WTC11 (cell line): ENCODE data around the gene IFNK. TPM values are rescaled to one million over a fixed set of nuclear protein-coding genes. Genes with fewer than 3 reads are reported as not detected.

Experiments
- CBFB ChIP-seq: sonication (generic); formaldehyde crosslinking; IDR thresholded peaks from 2 replicates; pipeline ENCODE4 v1.8.1; 2022; ENCODE audit warnings: mild to moderate bottlenecking, low read depth, missing genetic modification reagents
- ELF4 ChIP-seq: sonication (generic); formaldehyde crosslinking; IDR thresholded peaks from 2 replicates; pipeline ENCODE4 v1.8.1; 2022; ENCODE audit warnings: low read depth, mild to moderate bottlenecking, moderate library complexity, missing genetic modification reagents
- ESRRA ChIP-seq: sonication (generic); formaldehyde crosslinking; IDR thresholded peaks from 2 replicates; pipeline ENCODE4 v1.8.1; 2022; ENCODE audit warnings: mild to moderate bottlenecking, missing genetic modification reagents, borderline replicate concordance
- FOXK1 ChIP-seq: sonication (generic); formaldehyde crosslinking; IDR thresholded peaks from 2 replicates; pipeline ENCODE4 v1.8.0; 2022; ENCODE audit warnings: mild to moderate bottlenecking, moderate library complexity, missing genetic modification reagents
- NFE2L1 ChIP-seq: sonication (generic); formaldehyde crosslinking; IDR thresholded peaks from 2 replicates; pipeline ENCODE4 v1.8.1; 2023; ENCODE audit warnings: missing genetic modification reagents
- OVOL2 ChIP-seq: fragments of 250-450 bp; sonication (Bioruptor Pico); IDR thresholded peaks from 2 replicates; pipeline ENCODE4 v1.9.0; 2021; ENCODE audit warnings: mild to moderate bottlenecking, borderline replicate concordance
- RELA ChIP-seq: sonication (generic); formaldehyde crosslinking; IDR thresholded peaks from 2 replicates; pipeline ENCODE4 v1.8.1; 2022; ENCODE audit warnings: missing genetic modification reagents, mild to moderate bottlenecking, borderline replicate concordance
- SP1 ChIP-seq: sonication (generic); formaldehyde crosslinking; conservative IDR thresholded peaks from 2 replicates; pipeline ENCODE4 v1.8.1; 2022; ENCODE audit warnings: missing genetic modification reagents
- TEAD1 ChIP-seq: sonication (generic); formaldehyde crosslinking; IDR thresholded peaks from 2 replicates; pipeline ENCODE4 v1.8.0; 2022; ENCODE audit warnings: mild to moderate bottlenecking, missing genetic modification reagents
- TEAD4 ChIP-seq: sonication (generic); formaldehyde crosslinking; IDR thresholded peaks from 2 replicates; pipeline ENCODE4 v1.8.0; 2022; ENCODE audit warnings: mild to moderate bottlenecking, missing genetic modification reagents
- ZBTB21 ChIP-seq: sonication (generic); formaldehyde crosslinking; IDR thresholded peaks from 2 replicates; pipeline ENCODE4 v1.8.1; 2023; ENCODE audit warnings: mild to moderate bottlenecking, missing genetic modification reagents, borderline replicate concordance
- ZNF232 ChIP-seq: sonication (generic); formaldehyde crosslinking; IDR thresholded peaks from 2 replicates; pipeline ENCODE4 v1.8.0; 2022; ENCODE audit warnings: mild to moderate bottlenecking, missing genetic modification reagents
- total RNA-seq: library from RNA; stranded (reverse); gene quantifications from 3 replicates; pipeline ENCODE4 v1.2.3, GENCODE V29; 2021
- TF ChIP-seq, protein P1 (sequence below): sonication (generic); formaldehyde crosslinking; IDR thresholded peaks from 2 replicates; pipeline ENCODE4 v1.8.1; 2023; ENCODE audit warnings: mild to moderate bottlenecking, moderate library complexity, missing genetic modification reagents
- TF ChIP-seq, protein P2 (sequence below): sonication (generic); formaldehyde crosslinking; IDR thresholded peaks from 2 replicates; pipeline ENCODE4 v1.8.1; 2023; ENCODE audit warnings: mild to moderate bottlenecking, missing genetic modification reagents, borderline replicate concordance
- TF ChIP-seq, protein P3 (sequence below): sonication (generic); formaldehyde crosslinking; IDR thresholded peaks from 2 replicates; pipeline ENCODE4 v1.8.1; 2022; ENCODE audit warnings: low read depth, missing genetic modification reagents, borderline replicate concordance
- TF ChIP-seq, protein P4 (sequence below): sonication (generic); formaldehyde crosslinking; IDR thresholded peaks from 2 replicates; pipeline ENCODE4 v1.8.0; 2022; ENCODE audit warnings: mild to moderate bottlenecking, missing genetic modification reagents
- TF ChIP-seq, protein P5 (sequence below): sonication (generic); formaldehyde crosslinking; conservative IDR thresholded peaks from 2 replicates; pipeline ENCODE4 v1.8.1; 2023; ENCODE audit warnings: mild to moderate bottlenecking, low read depth, missing genetic modification reagents, moderate library complexity
- TF ChIP-seq, protein P6 (sequence below): sonication (generic); formaldehyde crosslinking; IDR thresholded peaks from 2 replicates; pipeline ENCODE4 v1.8.0; 2022; ENCODE audit warnings: mild to moderate bottlenecking, missing genetic modification reagents
- TF ChIP-seq, protein P7 (sequence below): fragments of 250-450 bp; sonication (Bioruptor Pico); IDR thresholded peaks from 2 replicates; pipeline ENCODE4 v1.9.0; 2021; ENCODE audit warnings: mild to moderate bottlenecking, borderline replicate concordance

IFNK gene
- total RNA-seq, 1 experiment from 2014 or later: not detected

DNA sequence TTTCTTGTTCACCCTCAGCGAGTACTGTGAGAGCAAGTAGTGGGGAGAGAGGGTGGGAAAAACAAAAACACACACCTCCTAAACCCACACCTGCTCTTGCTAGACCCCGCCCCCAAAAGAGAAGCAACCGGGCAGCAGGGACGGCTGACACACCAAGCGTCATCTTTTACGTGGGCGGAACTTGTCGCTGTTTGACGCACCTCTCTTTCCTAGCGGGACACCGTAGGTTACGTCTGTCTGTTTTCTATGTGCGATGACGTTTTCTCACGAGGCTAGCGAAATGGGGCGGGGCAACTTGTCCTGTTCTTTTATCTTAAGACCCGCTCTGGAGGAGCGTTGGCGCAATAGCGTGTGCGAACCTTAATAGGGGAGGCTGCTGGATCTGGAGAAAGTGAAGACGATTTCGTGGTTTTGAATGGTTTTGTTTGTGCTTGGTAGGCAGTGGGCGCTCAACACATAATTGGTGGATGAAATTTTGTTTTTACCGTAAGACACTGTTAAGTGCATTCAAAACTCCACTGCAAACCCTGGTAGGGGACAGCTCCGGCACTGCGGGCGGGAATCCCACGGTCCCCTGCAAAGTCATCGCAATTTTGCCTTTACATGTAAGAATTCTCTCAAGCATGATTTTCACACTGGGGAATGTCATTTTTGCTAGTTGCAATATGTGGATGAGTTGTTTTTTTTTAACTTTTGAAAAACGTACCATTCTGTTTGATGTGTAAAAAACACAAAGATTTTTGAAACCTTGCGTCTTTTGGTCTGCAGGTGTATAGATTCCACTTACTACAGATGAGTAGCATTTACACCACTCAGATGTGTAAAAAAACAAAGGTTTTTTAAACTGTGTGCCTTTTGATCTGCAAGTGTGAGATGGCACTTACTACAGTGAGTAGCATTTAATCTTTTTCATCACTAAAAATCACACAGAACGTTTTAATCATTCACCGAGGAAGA is 49.8 kb downstream of the IFNK start (continued):
- TF ChIP-seq, protein P1, sequence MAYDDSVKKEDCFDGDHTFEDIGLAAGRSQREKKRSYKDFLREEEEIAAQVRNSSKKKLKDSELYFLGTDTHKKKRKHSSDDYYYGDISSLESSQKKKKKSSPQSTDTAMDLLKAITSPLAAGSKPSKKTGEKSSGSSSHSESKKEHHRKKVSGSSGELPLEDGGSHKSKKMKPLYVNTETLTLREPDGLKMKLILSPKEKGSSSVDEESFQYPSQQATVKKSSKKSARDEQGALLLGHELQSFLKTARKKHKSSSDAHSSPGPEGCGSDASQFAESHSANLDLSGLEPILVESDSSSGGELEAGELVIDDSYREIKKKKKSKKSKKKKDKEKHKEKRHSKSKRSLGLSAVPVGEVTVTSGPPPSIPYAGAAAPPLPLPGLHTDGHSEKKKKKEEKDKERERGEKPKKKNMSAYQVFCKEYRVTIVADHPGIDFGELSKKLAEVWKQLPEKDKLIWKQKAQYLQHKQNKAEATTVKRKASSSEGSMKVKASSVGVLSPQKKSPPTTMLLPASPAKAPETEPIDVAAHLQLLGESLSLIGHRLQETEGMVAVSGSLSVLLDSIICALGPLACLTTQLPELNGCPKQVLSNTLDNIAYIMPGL (CRISPR knock-in tag): 0 out of 2 replicates have a peak, but pooled peaks have one; percentile 5
- TF ChIP-seq, protein P2, sequence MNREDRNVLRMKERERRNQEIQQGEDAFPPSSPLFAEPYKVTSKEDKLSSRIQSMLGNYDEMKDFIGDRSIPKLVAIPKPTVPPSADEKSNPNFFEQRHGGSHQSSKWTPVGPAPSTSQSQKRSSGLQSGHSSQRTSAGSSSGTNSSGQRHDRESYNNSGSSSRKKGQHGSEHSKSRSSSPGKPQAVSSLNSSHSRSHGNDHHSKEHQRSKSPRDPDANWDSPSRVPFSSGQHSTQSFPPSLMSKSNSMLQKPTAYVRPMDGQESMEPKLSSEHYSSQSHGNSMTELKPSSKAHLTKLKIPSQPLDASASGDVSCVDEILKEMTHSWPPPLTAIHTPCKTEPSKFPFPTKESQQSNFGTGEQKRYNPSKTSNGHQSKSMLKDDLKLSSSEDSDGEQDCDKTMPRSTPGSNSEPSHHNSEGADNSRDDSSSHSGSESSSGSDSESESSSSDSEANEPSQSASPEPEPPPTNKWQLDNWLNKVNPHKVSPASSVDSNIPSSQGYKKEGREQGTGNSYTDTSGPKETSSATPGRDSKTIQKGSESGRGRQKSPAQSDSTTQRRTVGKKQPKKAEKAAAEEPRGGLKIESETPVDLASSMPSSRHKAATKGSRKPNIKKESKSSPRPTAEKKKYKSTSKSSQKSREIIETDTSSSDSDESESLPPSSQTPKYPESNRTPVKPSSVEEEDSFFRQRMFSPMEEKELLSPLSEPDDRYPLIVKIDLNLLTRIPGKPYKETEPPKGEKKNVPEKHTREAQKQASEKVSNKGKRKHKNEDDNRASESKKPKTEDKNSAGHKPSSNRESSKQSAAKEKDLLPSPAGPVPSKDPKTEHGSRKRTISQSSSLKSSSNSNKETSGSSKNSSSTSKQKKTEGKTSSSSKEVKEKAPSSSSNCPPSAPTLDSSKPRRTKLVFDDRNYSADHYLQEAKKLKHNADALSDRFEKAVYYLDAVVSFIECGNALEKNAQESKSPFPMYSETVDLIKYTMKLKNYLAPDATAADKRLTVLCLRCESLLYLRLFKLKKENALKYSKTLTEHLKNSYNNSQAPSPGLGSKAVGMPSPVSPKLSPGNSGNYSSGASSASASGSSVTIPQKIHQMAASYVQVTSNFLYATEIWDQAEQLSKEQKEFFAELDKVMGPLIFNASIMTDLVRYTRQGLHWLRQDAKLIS: no peak
- TF ChIP-seq ESRRA (CRISPR knock-in tag) (no peak), RELA (CRISPR knock-in tag) (no peak), NFE2L1 (CRISPR knock-in tag) (peak; percentile 59; the same call in 1 of the 2 replicates), FOXK1 (CRISPR knock-in tag) (peak; percentile 95), ZBTB21 (CRISPR knock-in tag) (peak; percentile 99), OVOL2 (CRISPR knock-in tag) (no peak), SP1 (CRISPR knock-in tag) (peak; percentile 96), ELF4 (CRISPR knock-in tag) (no peak), TEAD4 (CRISPR knock-in tag) (no peak), CBFB (CRISPR knock-in tag) (no peak), ZNF232 (CRISPR knock-in tag) (no peak; the same call in 1 of the 2 replicates), TEAD1 (CRISPR knock-in tag) (peak; percentile 60; the same call in 1 of the 2 replicates)
- TF ChIP-seq, protein P3, sequence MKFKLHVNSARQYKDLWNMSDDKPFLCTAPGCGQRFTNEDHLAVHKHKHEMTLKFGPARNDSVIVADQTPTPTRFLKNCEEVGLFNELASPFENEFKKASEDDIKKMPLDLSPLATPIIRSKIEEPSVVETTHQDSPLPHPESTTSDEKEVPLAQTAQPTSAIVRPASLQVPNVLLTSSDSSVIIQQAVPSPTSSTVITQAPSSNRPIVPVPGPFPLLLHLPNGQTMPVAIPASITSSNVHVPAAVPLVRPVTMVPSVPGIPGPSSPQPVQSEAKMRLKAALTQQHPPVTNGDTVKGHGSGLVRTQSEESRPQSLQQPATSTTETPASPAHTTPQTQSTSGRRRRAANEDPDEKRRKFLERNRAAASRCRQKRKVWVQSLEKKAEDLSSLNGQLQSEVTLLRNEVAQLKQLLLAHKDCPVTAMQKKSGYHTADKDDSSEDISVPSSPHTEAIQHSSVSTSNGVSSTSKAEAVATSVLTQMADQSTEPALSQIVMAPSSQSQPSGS: no peak
- TF ChIP-seq, protein P4, sequence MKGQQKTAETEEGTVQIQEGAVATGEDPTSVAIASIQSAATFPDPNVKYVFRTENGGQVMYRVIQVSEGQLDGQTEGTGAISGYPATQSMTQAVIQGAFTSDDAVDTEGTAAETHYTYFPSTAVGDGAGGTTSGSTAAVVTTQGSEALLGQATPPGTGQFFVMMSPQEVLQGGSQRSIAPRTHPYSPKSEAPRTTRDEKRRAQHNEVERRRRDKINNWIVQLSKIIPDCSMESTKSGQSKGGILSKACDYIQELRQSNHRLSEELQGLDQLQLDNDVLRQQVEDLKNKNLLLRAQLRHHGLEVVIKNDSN: no peak
- TF ChIP-seq, protein P5, sequence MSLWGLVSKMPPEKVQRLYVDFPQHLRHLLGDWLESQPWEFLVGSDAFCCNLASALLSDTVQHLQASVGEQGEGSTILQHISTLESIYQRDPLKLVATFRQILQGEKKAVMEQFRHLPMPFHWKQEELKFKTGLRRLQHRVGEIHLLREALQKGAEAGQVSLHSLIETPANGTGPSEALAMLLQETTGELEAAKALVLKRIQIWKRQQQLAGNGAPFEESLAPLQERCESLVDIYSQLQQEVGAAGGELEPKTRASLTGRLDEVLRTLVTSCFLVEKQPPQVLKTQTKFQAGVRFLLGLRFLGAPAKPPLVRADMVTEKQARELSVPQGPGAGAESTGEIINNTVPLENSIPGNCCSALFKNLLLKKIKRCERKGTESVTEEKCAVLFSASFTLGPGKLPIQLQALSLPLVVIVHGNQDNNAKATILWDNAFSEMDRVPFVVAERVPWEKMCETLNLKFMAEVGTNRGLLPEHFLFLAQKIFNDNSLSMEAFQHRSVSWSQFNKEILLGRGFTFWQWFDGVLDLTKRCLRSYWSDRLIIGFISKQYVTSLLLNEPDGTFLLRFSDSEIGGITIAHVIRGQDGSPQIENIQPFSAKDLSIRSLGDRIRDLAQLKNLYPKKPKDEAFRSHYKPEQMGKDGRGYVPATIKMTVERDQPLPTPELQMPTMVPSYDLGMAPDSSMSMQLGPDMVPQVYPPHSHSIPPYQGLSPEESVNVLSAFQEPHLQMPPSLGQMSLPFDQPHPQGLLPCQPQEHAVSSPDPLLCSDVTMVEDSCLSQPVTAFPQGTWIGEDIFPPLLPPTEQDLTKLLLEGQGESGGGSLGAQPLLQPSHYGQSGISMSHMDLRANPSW (CRISPR knock-in tag): no peak
- TF ChIP-seq, protein P6, sequence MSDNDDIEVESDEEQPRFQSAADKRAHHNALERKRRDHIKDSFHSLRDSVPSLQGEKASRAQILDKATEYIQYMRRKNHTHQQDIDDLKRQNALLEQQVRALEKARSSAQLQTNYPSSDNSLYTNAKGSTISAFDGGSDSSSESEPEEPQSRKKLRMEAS (CRISPR knock-in tag): peak; percentile 83
- TF ChIP-seq, protein P7, sequence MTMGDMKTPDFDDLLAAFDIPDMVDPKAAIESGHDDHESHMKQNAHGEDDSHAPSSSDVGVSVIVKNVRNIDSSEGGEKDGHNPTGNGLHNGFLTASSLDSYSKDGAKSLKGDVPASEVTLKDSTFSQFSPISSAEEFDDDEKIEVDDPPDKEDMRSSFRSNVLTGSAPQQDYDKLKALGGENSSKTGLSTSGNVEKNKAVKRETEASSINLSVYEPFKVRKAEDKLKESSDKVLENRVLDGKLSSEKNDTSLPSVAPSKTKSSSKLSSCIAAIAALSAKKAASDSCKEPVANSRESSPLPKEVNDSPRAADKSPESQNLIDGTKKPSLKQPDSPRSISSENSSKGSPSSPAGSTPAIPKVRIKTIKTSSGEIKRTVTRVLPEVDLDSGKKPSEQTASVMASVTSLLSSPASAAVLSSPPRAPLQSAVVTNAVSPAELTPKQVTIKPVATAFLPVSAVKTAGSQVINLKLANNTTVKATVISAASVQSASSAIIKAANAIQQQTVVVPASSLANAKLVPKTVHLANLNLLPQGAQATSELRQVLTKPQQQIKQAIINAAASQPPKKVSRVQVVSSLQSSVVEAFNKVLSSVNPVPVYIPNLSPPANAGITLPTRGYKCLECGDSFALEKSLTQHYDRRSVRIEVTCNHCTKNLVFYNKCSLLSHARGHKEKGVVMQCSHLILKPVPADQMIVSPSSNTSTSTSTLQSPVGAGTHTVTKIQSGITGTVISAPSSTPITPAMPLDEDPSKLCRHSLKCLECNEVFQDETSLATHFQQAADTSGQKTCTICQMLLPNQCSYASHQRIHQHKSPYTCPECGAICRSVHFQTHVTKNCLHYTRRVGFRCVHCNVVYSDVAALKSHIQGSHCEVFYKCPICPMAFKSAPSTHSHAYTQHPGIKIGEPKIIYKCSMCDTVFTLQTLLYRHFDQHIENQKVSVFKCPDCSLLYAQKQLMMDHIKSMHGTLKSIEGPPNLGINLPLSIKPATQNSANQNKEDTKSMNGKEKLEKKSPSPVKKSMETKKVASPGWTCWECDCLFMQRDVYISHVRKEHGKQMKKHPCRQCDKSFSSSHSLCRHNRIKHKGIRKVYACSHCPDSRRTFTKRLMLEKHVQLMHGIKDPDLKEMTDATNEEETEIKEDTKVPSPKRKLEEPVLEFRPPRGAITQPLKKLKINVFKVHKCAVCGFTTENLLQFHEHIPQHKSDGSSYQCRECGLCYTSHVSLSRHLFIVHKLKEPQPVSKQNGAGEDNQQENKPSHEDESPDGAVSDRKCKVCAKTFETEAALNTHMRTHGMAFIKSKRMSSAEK (CRISPR knock-in tag): no peak
